Trophoblast cell (in vitro differentiated cells and primary cell): ENCODE results near the gene KDM4C.

Source experiments
- DNase-seq, 2 donors: peaks; one replicate each; pipeline ENCODE4 v3.0.0-alpha.2; 2016
- H2AFZ ChIP-seq: 2 replicates; pipeline ENCODE4 v1.6.1; 2013; ENCODE audit warnings: low read length, moderate library complexity, mild to moderate bottlenecking; ENCODE audit not compliant: insufficient read depth, poor library complexity
- H2AK5ac ChIP-seq: 2 replicates; pipeline ENCODE4 v1.6.1; 2013; ENCODE audit warnings: mild to moderate bottlenecking, low read length
- H2BK120ac ChIP-seq: 2 replicates; pipeline ENCODE4 v1.6.1; 2013; ENCODE audit warnings: low read length, mild to moderate bottlenecking, moderate library complexity; ENCODE audit not compliant: insufficient read depth, poor library complexity
- H2BK12ac ChIP-seq: 2 replicates; pipeline ENCODE4 v1.6.1; 2013; ENCODE audit warnings: mild to moderate bottlenecking, low read length, moderate library complexity
- H2BK5ac ChIP-seq: 2 replicates; pipeline ENCODE4 v1.6.1; 2013; ENCODE audit warnings: low read length, low read depth, moderate library complexity, mild to moderate bottlenecking; ENCODE audit not compliant: poor library complexity
- H3K14ac ChIP-seq: 2 replicates; pipeline ENCODE4 v1.6.1; 2013; ENCODE audit warnings: mild to moderate bottlenecking, low read length
- H3K18ac ChIP-seq: 2 replicates; pipeline ENCODE4 v1.6.1; 2013; ENCODE audit warnings: mild to moderate bottlenecking, low read length
- H3K23ac ChIP-seq: 2 replicates; pipeline ENCODE4 v1.6.1; 2013; ENCODE audit warnings: low read length
- H3K27ac ChIP-seq: 2 replicates; pipeline ENCODE4 v1.5.1; 2013; ENCODE audit warnings: low read depth, mild to moderate bottlenecking, inconsistent platforms, low read length, moderate library complexity
- H3K27me3 ChIP-seq: 2 replicates; pipeline ENCODE4 v1.6.1; 2013; ENCODE audit warnings: inconsistent platforms, mild to moderate bottlenecking, low read length, moderate library complexity; ENCODE audit not compliant: insufficient read depth
- H3K36me3 ChIP-seq, 2 experiments: 1 replicate in 1 of 2; 2 replicates in 1 of 2; pipeline ENCODE4 v1.6.1; 2013; ENCODE audit warnings: low read length in 2 of 2, mild to moderate bottlenecking in 2 of 2, moderate library complexity in 1 of 2; ENCODE audit not compliant: insufficient read depth in 2 of 2, control insufficient read depth in 1 of 2
- H3K4ac ChIP-seq: 2 replicates; pipeline ENCODE4 v1.6.1; 2013; ENCODE audit warnings: low read depth, mild to moderate bottlenecking, low read length, moderate library complexity
- H3K4me1 ChIP-seq, 2 experiments: 1 replicate in 1 of 2; 2 replicates in 1 of 2; pipeline ENCODE4 v1.6.1; 2013; ENCODE audit warnings: low read length in 2 of 2, mild to moderate bottlenecking in 2 of 2, moderate library complexity in 1 of 2; ENCODE audit not compliant: insufficient read depth in 2 of 2, control insufficient read depth in 1 of 2
- H3K4me2 ChIP-seq: 2 replicates; pipeline ENCODE4 v1.6.1; 2013; ENCODE audit warnings: inconsistent platforms, mild to moderate bottlenecking, low read length, moderate library complexity
- H3K4me3 ChIP-seq: 2 replicates; pipeline ENCODE4 v1.5.1; 2013; ENCODE audit warnings: mild to moderate bottlenecking, low read depth, low read length, inconsistent platforms
- H3K79me1 ChIP-seq: one replicate; pipeline ENCODE4 v1.6.1; 2013; ENCODE audit warnings: low read length
- H3K79me2 ChIP-seq: 2 replicates; pipeline ENCODE4 v1.6.1; 2013; ENCODE audit warnings: low read length, mild to moderate bottlenecking; ENCODE audit not compliant: control insufficient read depth, insufficient read depth, poor library complexity
- H3K9ac ChIP-seq: 2 replicates; pipeline ENCODE4 v1.6.1; 2013; ENCODE audit warnings: mild to moderate bottlenecking, low read length
- H3K9me3 ChIP-seq: 2 replicates; pipeline ENCODE4 v1.6.1; 2013; ENCODE audit warnings: low read depth, mild to moderate bottlenecking, control low read depth, inconsistent platforms, low read length; ENCODE audit not compliant: insufficient read depth
- H4K12ac ChIP-seq: 2 replicates; pipeline ENCODE4 v1.6.1; 2013; ENCODE audit warnings: low read depth, mild to moderate bottlenecking, low read length, moderate library complexity
- H4K8ac ChIP-seq: 2 replicates; pipeline ENCODE4 v1.6.1; 2013; ENCODE audit warnings: low read depth, mild to moderate bottlenecking, low read length, moderate library complexity
- H4K91ac ChIP-seq: one replicate; pipeline ENCODE4 v1.6.1; 2013; ENCODE audit warnings: low read depth, mild to moderate bottlenecking, low read length, moderate library complexity
- WGBS: extraction: QIAGEN DNeasy Blood & Tissue Kit; methylation state at CpG from one replicate; pipeline ENCODE4 v1.1.7; 2013; ENCODE audit warnings: missing lambda C conversion rate; ENCODE audit not compliant: insufficient read length, insufficient coverage; ENCODE audit errors: extremely low coverage; 5-methylcytosine and 5-hydroxymethylcytosine counted together

The KDM4C gene

GRCh38 chr9:7139886-7140285, 382.1 kb downstream of the KDM4C start:
- H3K4me2 ChIP-seq, result no peak overlapping the region
- no peak overlapping the region for H4K12ac ChIP-seq
- H3K14ac ChIP-seq, result no peak overlapping the region
- H2BK120ac ChIP-seq, result peak overlapping the region; percentile 44
- H2BK12ac ChIP-seq, result peak overlapping the region; percentile 42
- H3K4me1 ChIP-seq, result peaks cover 13 to 18% of the 10 kb centered on the region in 2 experiments
- no peaks in the 10 kb centered on the region for H3K9me3 ChIP-seq
- no peaks in the 10 kb centered on the region for H3K27me3 ChIP-seq
- no peak overlapping the region for H3K4ac ChIP-seq
- H3K4me3 ChIP-seq, result no peak overlapping the region
- peak; percentile 80 to 83 for DNase-seq
- no peak overlapping the region for H3K23ac ChIP-seq
- H3K18ac ChIP-seq, result no peak overlapping the region
- WGBS, result no CpG with 5 or more reads among the region's 4 CpGs
- no peak overlapping the region for H2AK5ac ChIP-seq
- no peak overlapping the region for H2AFZ ChIP-seq
- H3K9ac ChIP-seq, result no peak overlapping the region
- no peaks in the 10 kb centered on the region for H3K36me3 ChIP-seq
- H3K27ac ChIP-seq, result no peak overlapping the region
- H4K91ac ChIP-seq, result peak overlapping the region; percentile 20
- no peaks in the 10 kb centered on the region for H3K79me2 ChIP-seq
- no peak overlapping the region for H4K8ac ChIP-seq
- H3K79me1 ChIP-seq, result peaks cover 12% of the 10 kb centered on the region
- H2BK5ac ChIP-seq, result no peak overlapping the region

GRCh38 chr9:7140401-7140800, 382.6 kb downstream of the KDM4C start:
- DNase-seq, result peak; percentile 85 to 91
- no peak overlapping the region for H2BK12ac ChIP-seq
- no CpG with 5 or more reads among the region's 2 CpGs for WGBS
- H3K9me3 ChIP-seq, result no peaks in the 10 kb centered on the region
- no peak overlapping the region for H3K4ac ChIP-seq
- H4K8ac ChIP-seq, result no peak overlapping the region
- no peak overlapping the region for H4K91ac ChIP-seq
- no peak overlapping the region for H3K9ac ChIP-seq
- H4K12ac ChIP-seq, result no peak overlapping the region
- H3K36me3 ChIP-seq, result no peaks in the 10 kb centered on the region
- no peak overlapping the region for H3K14ac ChIP-seq
- H3K79me1 ChIP-seq, result peaks cover 17% of the 10 kb centered on the region
- H2AK5ac ChIP-seq, result no peak overlapping the region
- no peak overlapping the region for H2AFZ ChIP-seq
- H2BK120ac ChIP-seq, result no peak overlapping the region
- no peak overlapping the region for H3K4me2 ChIP-seq
- peak overlapping the region; percentile 15 for H3K27ac ChIP-seq
- H3K79me2 ChIP-seq, result peaks cover 2% of the 10 kb centered on the region
- H3K4me1 ChIP-seq, result peaks cover 18 to 23% of the 10 kb centered on the region in 2 experiments
- no peak overlapping the region for H3K23ac ChIP-seq
- no peak overlapping the region for H3K4me3 ChIP-seq
- H3K18ac ChIP-seq, result no peak overlapping the region
- H3K27me3 ChIP-seq, result no peaks in the 10 kb centered on the region
- no peak overlapping the region for H2BK5ac ChIP-seq

- Histone ChIP-seq H3K4me1 (peaks cover 34 to 39% of the 10 kb centered on the region in 2 experiments), H2AK5ac (no peak overlapping the region), H3K4ac (peak overlapping the region; percentile 47), H3K14ac (peak overlapping the region; percentile 74), H3K4me3 (no peak overlapping the region), H3K27me3 (no peaks in the 10 kb centered on the region), H4K91ac (peak overlapping the region; percentile 98), H3K4me2 (no peak overlapping the region), H4K8ac (peak overlapping the region; percentile 82), H3K9me3 (peaks cover 3% of the 10 kb centered on the region), H4K12ac (no peak overlapping the region), H3K79me1 (peaks cover 38% of the 10 kb centered on the region), H2BK5ac (peak overlapping the region; percentile 81), H3K27ac (peak overlapping the region; percentile 86), H2BK120ac (peak overlapping the region; percentile 87), H3K23ac (no peak overlapping the region), H3K36me3 (no peaks in the 10 kb centered on the region), H2BK12ac (peak overlapping the region; percentile 95), H3K18ac (peak overlapping the region; percentile 89), H3K79me2 (peaks cover 6% of the 10 kb centered on the region), H2AFZ (peak overlapping the region; percentile 46), H3K9ac (no peak overlapping the region)
- WGBS, result no CpG with 5 or more reads among the region's 2 CpGs
- peak; percentile 17 to 95 for DNase-seq
Observed at GRCh38 chr9:7143645-7144200, 385.9 kb downstream of the KDM4C start.

GRCh38 chr9:7144265-7145046, 386.7 kb downstream of the KDM4C start:
- no peak overlapping the region for H3K9ac ChIP-seq
- peak overlapping the region; percentile 86 for H3K27ac ChIP-seq
- peaks cover 3% of the 10 kb centered on the region for H3K9me3 ChIP-seq
- peak overlapping the region; percentile 46 for H2AFZ ChIP-seq
- H2AK5ac ChIP-seq, result peak overlapping the region; percentile 85
- WGBS, result no CpG with 5 or more reads among the region's 10 CpGs
- no peak overlapping the region for H3K23ac ChIP-seq
- no peaks in the 10 kb centered on the region for H3K27me3 ChIP-seq
- H3K4me1 ChIP-seq, result peaks cover 34 to 39% of the 10 kb centered on the region in 2 experiments
- H3K79me1 ChIP-seq, result peaks cover 43% of the 10 kb centered on the region
- peak overlapping the region; percentile 81 for H2BK5ac ChIP-seq
- peak; percentile 53 to 76 for DNase-seq
- no peak overlapping the region for H3K4me3 ChIP-seq
- peak overlapping the region; percentile 12 for H4K12ac ChIP-seq
- H3K14ac ChIP-seq, result peak overlapping the region; percentile 93
- peaks cover 6% of the 10 kb centered on the region for H3K79me2 ChIP-seq
- peak overlapping the region; percentile 82 for H4K8ac ChIP-seq
- H3K36me3 ChIP-seq, result no peaks in the 10 kb centered on the region
- peak overlapping the region; percentile 95 for H2BK12ac ChIP-seq
- peak overlapping the region; percentile 88 for H3K4ac ChIP-seq
- peak overlapping the region; percentile 96 for H2BK120ac ChIP-seq
- H3K4me2 ChIP-seq, result no peak overlapping the region
- peak overlapping the region; percentile 89 for H3K18ac ChIP-seq
- H4K91ac ChIP-seq, result peak overlapping the region; percentile 98
